HPDE6-E6E7 (cell line): ENCODE measurements around the gene SBNO2.
"Not testable (repeated sequence)": the region's sequence is repeated elsewhere in the genome, so short reads cannot be mapped to it uniquely, and the experiment has no call there.

Source experiments
- DNase-seq: peaks from one replicate; pipeline ENCODE4 v3.0.0; 2011; ENCODE audit warnings: missing footprints; ENCODE audit errors: extremely low spot score

SBNO2 gene

GRCh38 chr19:1135454-1135853 is 38.6 kb downstream of the SBNO2 start:
- no peak for DNase-seq

GRCh38 chr19:1134431-1134830 is 39.6 kb downstream of the SBNO2 start:
- DNase-seq, result no peak

- DNase-seq, result no peak
Observed at GRCh38 chr19:1133471-1133929, 40.6 kb downstream of the SBNO2 start.

GRCh38 chr19:1132552-1133383 is 41.3 kb downstream of the SBNO2 start:
- DNase-seq, result no peak

GRCh38 chr19:1131718-1132551 is 42.1 kb downstream of the SBNO2 start:
- peak; percentile 90 for DNase-seq

- no peak for DNase-seq
Observed at GRCh38 chr19:1130771-1131717, 43.0 kb downstream of the SBNO2 start.

- DNase-seq, result no peak
Observed at GRCh38 chr19:1129535-1129934, 44.5 kb downstream of the SBNO2 start.

GRCh38 chr19:1129084-1129483 is 45.0 kb downstream of the SBNO2 start:
- not testable (repeated sequence) for DNase-seq

- DNase-seq, result no peak
Observed at GRCh38 chr19:1128106-1128505, 46.0 kb downstream of the SBNO2 start.

- DNase-seq, result no peak
Observed at GRCh38 chr19:1126984-1127760, 46.9 kb downstream of the SBNO2 start.

- DNase-seq, result no peak
Observed at GRCh38 chr19:1125601-1126467, 48.2 kb downstream of the SBNO2 start.

GRCh38 chr19:1123885-1124677 is 50.0 kb downstream of the SBNO2 start:
- DNase-seq, result no peak

GRCh38 chr19:1123381-1123780 is 50.7 kb downstream of the SBNO2 start:
- no peak for DNase-seq

GRCh38 chr19:1122972-1123363 is 51.1 kb downstream of the SBNO2 start:
- peak; percentile 80 for DNase-seq

GRCh38 chr19:1122021-1122971 is 51.8 kb downstream of the SBNO2 start:
- no peak for DNase-seq

- no peak for DNase-seq
Observed at GRCh38 chr19:1121395-1121794, 52.7 kb downstream of the SBNO2 start.

- no peak for DNase-seq
Observed at GRCh38 chr19:1119475-1120217, 54.4 kb downstream of the SBNO2 start.
